GM19468 (cell line): Measurements from ENCODE around the gene CCDC88C.
"Not testable (repeated sequence)": the region's sequence is repeated elsewhere in the genome, so short reads cannot be mapped to it uniquely, and the experiment has no call there.

Source experiments
- ATAC-seq: cut with Tn5 transposase; IDR thresholded peaks from one replicate; pipeline ENCODE4 v1.9.1; 2021; ENCODE audit warnings: mild to moderate bottlenecking, moderate library complexity, moderate number of reproducible peaks; ENCODE audit not compliant: unreplicated experiment; ENCODE audit errors: extremely low read depth

CCDC88C gene

DNA sequence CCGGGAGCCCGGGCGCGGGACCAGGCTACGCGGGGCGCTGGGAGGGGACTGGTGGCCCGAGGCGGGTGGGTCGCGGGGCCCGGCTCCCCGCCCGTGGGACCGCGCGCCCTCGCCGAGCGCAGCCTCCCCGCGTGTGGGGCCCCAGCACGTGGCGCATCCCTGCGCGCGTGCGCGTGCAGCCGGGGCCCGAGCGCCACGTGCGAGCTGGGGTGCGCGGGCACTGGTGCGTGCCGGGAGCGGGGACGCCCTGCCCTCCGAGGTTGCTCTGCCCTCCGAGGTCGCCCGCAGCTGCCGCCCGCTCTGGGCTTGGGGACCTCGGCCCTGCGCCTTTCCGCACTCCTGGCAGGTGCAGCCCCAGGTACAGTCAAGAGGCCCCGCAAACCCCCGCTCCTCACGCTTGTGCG lies 365 bp upstream of the CCDC88C start:
- peak; percentile 22 for ATAC-seq

DNA sequence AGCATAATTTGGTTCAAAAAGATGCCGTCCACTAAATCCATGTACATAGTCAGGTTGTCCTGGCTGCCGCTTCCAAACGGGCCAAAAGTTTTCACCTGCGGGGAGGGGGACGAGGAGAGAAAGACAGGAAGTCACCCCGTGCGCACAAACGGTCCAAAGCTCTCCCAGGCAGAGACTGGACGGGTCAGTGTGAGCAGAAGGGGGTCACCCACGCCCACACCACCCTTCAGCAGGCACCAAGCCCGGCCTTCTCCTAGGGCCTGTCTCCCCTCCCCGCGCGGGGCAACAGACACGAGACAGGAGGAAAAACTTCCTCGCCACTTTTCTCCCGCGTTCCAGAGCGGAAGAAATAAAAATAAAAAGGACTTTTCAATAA lies 888 bp downstream of the CCDC88C start:
- no peak for ATAC-seq

DNA sequence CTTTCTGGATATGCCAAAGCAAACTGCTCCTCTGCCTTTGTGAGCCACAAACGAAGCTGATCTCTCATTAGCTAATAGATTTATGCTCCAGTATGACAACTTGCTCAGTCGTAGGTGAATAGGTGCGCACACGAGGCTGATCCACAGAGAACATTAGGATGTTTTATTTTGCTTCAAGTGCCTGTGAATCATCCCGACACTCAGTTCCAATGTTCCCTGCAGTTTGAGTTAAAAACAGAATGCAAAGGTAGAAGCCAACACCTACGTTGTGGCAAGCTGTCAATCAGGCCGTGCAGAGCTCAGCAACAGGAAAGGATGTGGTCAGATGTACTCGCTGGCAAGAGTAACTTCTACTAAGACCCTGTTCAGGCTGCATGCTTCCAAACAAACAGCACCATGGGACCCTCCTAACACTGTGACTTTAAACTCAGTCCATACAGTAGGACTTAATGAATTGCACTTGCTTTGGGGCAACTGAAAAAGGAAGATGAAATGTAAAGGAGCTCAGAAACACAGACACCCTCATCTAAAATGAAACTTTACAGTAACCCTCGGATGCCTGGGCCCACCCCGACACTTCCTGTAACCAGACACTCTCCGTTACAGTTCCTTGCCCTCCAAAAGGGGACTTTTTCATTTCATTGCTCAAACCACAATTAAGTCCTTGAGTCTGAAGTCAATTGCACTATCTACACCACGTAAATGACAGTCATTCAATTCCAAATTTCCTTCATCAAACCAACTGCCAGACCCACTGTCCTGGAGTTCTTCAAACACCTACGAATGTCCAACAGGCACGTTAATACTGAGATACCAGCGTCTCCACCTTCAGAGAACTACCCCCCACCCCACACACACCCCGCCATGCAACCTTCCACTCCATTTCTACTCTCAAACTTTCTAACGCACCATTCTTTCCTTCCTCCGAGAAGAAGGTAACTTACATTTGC lies 1.6 kb downstream of the CCDC88C start:
- ATAC-seq = peak; percentile 36

DNA sequence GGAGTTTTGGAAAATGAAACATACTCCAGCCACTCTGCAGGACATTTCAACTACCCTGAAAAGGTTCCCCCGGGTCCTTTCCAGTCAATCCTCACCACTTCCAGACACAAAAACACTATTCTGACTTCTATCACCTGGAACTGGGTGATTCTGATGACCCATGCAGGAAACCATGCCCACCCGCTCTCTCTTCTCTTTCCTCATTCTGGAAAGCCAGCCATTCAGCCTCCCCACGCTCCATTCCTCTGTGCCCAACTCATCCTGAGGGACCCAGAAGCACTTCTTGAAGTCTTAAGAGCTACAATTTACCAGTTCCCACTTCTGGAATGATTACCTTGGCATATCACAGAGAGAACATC lies 3.2 kb downstream of the CCDC88C start:
- no peak for ATAC-seq

DNA sequence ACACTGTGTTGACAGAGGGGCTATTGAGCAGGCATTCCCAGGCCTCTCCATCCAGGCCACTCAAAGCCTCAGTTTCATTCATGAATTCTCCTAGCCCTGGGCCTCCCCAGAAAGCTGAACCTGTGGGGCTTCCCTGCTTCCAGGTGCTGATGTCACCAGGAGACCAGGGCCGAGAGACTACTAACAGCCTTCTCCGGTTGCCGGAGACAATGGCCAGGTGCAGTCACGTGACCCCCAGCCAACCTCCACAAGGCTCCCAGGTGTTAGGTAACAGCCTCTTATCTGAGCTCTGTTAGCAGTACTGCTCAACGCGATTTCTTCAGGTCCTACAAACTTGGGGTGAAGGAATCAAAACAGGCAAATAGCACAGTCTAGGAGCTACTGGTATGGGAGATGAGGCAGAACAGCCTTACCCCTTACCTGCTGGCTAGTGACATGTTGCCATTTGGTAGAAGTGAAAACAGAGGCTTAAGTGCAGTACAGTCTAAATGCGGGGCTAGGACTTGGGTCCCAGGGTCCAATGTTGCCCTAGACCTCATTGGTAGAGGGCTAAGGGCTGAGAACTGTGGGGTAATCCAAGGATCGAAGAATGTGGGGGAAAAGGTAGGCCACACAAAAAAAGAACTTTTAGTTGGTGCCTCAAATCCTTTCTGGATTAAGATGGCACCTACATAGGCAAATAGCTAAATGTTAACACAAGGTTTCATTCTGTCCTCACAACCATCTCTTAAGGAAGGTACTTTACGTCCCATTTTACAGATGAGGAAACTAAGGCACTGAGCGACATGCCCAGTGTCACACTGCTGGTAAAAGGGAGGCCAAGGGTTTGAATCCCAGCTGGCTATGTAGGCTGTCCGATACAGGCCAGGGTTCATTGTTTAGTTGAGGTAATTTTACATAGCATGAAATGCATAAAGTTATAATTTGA lies 3.8 kb downstream of the CCDC88C start:
- no peak for ATAC-seq

DNA sequence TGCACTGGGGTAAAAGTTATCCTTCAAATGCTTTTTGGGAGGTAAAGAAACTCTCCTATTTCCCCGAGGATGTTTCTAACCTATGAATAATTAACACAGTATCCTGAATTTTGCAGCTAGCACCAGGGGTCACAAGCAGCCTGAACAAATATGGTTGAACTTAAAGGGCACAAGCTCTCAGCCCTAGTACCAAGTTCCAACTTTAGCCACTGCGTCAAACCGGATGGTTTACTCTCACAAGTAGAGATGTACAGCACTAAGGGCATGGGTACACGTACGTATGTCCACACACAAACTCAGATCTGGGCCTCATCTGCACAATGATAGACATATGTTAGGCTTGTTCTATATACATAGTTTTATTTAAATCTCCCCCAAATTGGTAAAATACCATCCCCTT lies 4.7 kb downstream of the CCDC88C start:
- ATAC-seq = no peak

DNA sequence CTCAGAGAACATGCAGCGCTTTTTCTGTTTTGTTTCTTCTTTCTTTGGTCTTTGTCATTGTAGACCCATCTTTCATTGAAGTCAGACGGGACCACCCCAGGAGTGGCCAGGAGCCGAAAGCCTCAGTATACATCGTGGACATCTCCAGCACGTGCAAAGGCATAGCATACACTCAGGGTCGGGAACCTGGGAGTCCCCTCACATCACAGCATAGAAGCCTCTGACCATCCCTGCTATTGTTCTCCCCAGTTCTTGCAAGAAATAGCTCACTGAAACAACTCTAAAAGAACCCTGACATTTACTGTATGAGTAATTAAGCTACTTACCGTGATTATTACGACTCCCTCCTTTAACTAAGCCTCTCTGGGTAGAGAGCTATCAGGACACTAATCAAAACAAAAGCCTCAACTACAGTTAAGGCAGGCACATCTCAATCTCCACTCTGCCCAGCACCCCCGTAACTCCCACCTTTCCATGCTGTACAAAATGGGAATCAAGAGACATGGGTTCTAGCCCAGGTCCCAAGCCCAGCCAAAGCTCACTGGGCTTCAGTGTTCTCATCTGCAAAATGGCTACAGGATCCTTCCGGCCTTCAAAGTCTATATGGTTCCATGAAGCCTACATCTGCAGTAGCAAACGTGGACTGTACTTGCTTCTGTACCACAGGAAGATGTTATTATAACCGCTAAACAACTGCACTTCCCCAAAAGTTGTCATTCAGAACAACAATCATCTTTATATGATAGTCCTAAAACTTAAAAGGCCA lies 6.7 kb downstream of the CCDC88C start:
- no peak for ATAC-seq

DNA sequence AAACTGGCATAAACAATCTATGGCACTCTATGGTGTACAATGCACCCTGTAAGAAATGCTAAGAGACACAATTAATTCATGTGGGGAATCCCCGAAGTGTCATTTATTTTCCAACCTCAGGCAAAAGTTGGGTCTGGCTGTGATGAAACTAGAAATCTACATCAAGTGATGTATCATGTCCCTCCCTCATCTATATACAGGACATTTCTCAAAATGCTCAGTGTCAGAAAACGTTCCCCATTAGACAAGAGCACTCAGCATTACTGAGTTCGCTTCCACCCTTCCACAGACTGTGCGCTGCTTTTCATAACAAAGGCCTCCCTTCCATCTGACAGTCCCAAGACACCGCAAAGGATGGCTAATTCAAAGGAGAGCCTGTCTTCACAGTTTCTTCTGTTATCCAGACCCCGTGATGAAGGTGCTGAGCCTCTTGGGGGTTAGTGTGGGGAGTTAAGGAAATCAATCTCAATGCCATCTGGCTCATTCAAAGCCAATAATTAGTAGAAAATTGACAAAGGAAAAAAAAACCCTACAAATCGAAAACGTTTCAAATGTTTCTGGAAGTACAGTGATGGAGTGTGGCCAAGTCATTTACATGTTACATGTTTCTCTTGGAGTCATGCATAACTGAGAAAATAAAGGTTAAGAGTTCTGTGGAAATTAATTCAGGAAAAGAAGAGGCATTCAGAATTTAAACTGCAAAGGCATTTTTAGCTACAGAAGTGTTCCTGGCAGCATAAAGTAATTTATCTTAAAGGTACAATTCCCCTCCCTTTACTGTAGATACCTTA lies 7.5 kb downstream of the CCDC88C start:
- no peak for ATAC-seq

DNA sequence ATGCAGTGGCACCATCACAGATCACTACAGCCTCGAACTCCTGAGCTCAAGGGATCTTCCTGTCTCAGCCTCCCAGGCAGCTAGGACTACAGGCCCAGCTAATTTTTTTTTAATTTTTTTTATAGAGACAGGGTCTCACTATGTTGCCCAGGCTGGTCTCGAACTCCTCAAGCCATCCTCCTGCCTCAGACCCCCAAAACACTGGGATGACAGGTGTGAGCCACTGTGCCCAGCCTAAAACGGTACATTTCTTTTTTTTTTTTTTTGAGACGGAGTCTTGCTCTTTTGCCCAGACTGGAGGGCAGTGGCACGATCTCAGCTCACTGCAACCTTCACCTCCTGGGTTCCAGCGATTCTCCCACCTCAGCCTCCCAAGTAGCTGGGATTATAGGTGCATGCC lies 8.4 kb downstream of the CCDC88C start:
- not testable (repeated sequence) for ATAC-seq

DNA sequence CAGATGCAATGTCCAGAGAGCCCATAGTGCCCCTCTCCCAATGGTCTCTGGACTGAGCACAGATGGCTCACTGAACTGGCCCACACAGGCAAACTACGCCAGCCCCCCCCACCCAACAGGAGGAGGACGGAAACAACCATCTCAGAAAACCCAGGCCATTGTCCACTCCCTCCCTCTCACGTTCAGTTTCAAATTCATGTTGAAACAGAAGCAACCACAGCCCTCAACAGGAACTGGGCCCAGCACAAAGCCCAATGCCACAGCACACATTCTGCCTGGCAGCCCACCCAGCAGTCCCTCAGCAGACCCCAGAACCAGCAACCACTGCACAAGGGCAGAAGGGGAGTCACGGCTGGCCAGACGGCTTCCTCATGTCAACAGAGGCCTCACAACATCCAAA lies 10.6 kb downstream of the CCDC88C start:
- ATAC-seq = no peak

DNA sequence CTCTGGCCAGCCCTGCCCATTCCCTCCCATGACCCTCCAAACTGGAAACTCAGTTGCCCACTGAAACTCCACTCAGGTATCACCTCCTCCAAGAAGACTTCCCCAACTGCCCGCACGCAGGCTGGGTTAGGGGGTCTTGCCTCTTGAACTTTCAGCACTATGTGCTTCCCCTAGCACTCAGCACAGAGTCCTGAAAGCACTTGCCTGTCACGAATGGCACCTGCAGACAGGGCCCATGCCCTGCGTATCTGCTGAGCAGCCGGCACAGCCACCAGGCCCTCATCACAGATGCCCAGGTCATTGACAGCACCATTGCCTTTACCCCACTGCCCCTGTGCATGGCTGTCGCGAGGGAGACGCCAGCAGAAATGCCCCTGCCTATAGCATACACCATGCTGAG lies 11.2 kb downstream of the CCDC88C start:
- ATAC-seq = no peak

DNA sequence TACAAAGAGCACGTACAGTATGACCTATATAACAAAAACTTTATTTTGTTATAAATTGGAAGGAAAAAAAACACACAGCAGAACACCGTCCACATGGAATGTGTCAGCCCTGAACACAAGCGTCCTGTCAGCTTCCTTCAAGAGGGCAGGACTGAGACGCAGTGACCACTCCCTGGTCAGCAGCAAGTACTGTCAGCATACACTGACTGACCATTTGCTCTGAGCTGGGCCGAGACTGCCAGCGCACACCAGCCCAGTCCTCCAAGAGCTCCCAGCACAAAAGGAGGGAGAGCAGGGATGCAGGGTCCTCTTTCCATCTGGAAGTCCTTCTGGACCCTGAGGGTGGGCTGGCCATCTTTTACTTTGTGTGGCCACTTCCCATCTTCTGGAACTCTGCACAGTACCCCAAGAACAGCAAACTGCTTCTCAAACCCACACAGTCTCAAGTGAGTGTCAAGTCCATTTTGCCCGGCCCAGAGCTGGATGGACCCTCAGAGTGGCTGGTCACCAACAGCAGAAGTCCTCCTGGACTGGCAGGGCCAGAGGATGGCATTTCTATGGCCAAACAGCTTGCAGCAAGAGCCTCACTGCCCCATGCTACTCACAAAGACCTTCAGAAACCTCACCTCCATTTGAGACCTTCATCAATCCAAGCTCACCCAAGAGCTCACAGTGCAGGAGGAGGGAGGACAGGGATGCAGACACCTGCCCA lies 11.7 kb downstream of the CCDC88C start:
- no peak for ATAC-seq

DNA sequence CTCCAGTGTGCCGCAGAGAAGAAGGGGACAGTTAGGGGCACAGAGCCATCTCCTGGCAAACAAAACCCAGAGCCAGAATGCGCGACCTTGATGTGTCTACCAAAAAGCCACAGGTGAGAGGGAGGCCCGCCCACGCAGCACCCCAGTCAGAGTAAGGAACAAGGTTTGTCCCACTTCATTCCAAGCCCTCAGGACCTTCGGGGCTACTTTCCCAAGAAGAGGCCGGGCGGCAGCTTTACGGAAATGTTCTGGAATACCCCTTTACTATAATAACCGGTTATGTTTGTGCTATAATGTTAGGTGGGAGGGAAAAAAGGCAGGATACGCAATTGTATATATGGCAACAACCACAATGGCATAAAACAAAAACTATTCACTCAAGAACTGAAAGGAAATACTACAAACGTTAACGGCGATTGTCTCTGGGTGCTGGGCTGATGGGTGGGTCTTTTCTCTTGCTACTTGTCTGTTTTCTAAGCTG lies 12.3 kb downstream of the CCDC88C start:
- no peak for ATAC-seq

DNA sequence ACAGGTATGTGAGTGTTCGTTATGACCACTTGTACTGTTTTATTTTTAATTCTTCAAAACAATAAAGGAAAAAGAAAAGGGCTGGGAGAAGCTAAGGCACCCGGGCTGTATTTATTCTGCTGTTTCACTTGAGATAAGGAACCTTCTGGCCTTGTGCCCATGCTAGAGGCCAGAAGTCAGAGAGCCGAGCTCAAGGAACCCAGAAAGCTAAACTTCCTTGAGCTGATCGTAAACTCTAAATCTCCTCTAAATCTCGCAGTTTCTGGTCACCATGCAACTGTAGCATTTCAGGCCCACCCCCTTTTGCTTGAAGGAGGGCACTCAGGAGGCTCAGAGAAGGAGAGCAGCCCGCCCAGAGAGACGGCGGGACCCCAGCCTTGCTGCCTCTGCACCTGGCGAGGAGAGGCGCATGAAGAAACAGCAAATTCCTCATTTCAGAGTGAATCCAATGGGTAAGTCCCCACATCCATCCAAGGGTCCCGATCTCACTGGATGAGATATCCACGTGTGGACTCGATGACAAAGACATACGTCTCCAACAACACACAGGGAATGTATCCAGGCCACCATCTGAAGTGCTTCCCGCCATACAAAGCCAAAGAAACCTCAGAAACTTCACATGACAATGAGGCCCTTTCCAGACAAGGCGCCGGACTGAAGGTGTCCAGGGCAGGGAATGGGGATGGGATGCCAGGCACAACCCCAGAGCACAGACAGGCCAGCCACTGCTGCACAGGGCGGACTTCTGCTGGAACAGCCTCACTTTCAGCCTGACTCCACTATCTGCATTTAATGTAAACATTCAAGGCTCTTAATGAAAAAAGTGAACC lies 14.6 kb downstream of the CCDC88C start:
- no peak for ATAC-seq

DNA sequence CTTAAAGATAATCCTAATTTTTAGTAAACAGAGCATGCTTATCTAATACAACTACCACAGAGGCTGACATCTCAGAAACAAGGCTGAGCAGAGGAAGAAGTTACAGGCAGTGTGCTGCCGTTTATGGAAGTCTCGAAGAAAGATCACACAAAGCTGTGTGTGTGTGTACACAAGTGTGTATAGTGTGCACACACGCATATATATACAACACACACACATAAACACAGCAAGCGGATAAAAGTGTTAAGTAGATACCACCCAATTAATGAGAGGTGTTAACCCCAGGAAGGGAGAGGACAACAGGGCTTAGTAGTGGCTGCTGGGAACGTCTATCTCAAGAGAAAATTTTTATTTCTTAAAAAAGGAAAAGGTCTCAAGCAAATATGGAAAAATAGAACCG lies 15.3 kb downstream of the CCDC88C start:
- ATAC-seq = no peak

DNA sequence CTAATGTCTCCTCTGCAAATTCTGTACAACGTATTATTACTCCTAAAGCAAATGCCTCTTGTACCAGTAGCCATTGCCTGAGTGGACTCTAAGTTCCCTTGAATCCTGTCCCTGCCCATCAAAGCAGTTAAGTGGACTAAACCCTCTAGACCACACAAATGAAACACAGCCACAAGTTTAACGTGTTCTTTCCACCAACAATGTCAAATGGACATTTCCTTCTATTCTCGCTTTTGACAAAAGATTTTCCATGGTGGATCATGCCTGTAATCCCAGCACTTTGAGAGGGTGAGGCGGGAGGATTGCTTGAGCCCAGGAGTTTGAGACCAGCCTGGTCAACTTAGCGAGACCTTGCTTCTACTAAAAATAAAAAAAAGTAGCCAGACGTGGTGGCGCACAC lies 15.9 kb downstream of the CCDC88C start:
- ATAC-seq = no peak

DNA sequence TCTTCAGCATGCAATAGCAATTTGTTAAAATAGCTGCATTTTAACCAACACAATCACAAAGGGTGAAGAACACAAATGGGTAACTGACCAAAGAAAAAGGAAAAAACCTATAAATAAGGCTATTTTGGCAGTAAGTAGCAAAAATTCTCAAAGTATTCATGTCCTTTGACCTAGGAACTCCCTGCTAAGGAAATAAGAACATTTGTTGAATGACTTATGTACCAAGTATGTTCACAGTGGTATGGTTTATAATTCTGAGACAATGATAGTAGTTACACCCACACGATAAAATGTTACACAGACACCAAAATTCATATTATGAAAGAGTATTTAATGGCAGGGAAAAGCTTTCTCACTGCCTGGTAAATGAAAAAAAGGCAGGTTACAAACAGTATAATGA lies 16.9 kb downstream of the CCDC88C start:
- ATAC-seq = no peak
